A375 (cell line): Measurements from ENCODE around the gene VPS37D. TPM values are rescaled to one million over a fixed set of nuclear protein-coding genes. Genes with fewer than 3 reads are reported as not detected.

Experiments used
- small RNA-seq: library from RNA; depleted of rRNA; stranded (forward); fragments of <200 nt; gene quantifications from one replicate; pipeline ENCODE3, GENCODE V24; 2014
- total RNA-seq: library from RNA; depleted of rRNA; stranded (reverse); fragments of >200 nt; shearing (Covaris generic); gene quantifications from 2 replicates; pipeline ENCODE4 v1.2.3, GENCODE V29; 2014; rRNA removed

VPS37D gene
- total RNA-seq: 3.2 and 7.2 TPM in 2 replicates

GRCh38 chr7:73667344-73668102, at the start of gene VPS37D:
Gene VPS37D, plus strand, starts transcription at chr7:73667831. Its CDS starts 128 bp downstream, at chr7:73667959.

GRCh38 chr7:73623798-73624668, 43.6 kb upstream of the VPS37D start, which contains the start of gene MLXIPL:
Gene MLXIPL, minus strand, starts transcription at chr7:73624522. Its CDS starts 30 bp downstream, at chr7:73624492.

GRCh38 chr7:73683056-73683787, 15.6 kb downstream of the VPS37D start, which contains the start of the genes BUD23 and DNAJC30:
Gene BUD23, plus strand, starts transcription at chr7:73683597. Its CDS starts 29 bp downstream, at chr7:73683626.
Gene DNAJC30, minus strand, starts transcription at chr7:73683453. Its CDS starts 30 bp downstream, at chr7:73683423.

GRCh38 chr7:73718905-73719805, 51.5 kb downstream of the VPS37D start, which contains the start of gene STX1A:
Gene STX1A, minus strand, starts transcription at chr7:73719669. Its CDS starts 38 bp downstream, at chr7:73719631.

Small RNA genes within 50 kb of the gene (small RNA-seq; reads per million reads assigned to genes)
- not detected for gene MIR4284

Other genes with a start within 250 kb of the VPS37D start
- gene FZD9, start 234.1 kb upstream of the VPS37D start, total RNA-seq: 3.1 and 3.8 TPM in 2 replicates
- gene BAZ1B, start 145.5 kb upstream of the VPS37D start, total RNA-seq: 62.2 and 68.6 TPM in 2 replicates
- gene BCL7B, start 110.1 kb upstream of the VPS37D start, total RNA-seq: 47.9 and 56.0 TPM in 2 replicates
- gene TBL2, start 89.3 kb upstream of the VPS37D start, total RNA-seq: 66.4 and 78.5 TPM in 2 replicates
- 0.05 and 0.26 TPM in 2 replicates for gene MLXIPL, start 43.3 kb upstream of the VPS37D start, total RNA-seq
- gene DNAJC30, start 15.6 kb downstream of the VPS37D start, total RNA-seq: 3.1 and 3.6 TPM in 2 replicates
- 105 and 106 TPM in 2 replicates for gene BUD23, start 15.8 kb downstream of the VPS37D start, total RNA-seq
- 66.5 and 72.9 TPM in 2 replicates for gene STX1A, start 51.8 kb downstream of the VPS37D start, total RNA-seq
- 35.9 and 42.6 TPM in 2 replicates for gene ABHD11, start 71.0 kb downstream of the VPS37D start, total RNA-seq
- gene CLDN3, start 102.4 kb downstream of the VPS37D start, total RNA-seq: not detected in 2 replicates
- gene CLDN4, start 163.2 kb downstream of the VPS37D start, total RNA-seq: 6.8 and 8.0 TPM in 2 replicates
- 19.9 TPM in 2 replicates for gene METTL27, start 174.7 kb downstream of the VPS37D start, total RNA-seq
- 0.93 TPM in 1 of 2 replicates, not detected in the other for gene TMEM270, start 193.3 kb downstream of the VPS37D start, total RNA-seq